ENCODE data around the gene LHFPL2.

- TF ChIP-seq, protein P1, sequence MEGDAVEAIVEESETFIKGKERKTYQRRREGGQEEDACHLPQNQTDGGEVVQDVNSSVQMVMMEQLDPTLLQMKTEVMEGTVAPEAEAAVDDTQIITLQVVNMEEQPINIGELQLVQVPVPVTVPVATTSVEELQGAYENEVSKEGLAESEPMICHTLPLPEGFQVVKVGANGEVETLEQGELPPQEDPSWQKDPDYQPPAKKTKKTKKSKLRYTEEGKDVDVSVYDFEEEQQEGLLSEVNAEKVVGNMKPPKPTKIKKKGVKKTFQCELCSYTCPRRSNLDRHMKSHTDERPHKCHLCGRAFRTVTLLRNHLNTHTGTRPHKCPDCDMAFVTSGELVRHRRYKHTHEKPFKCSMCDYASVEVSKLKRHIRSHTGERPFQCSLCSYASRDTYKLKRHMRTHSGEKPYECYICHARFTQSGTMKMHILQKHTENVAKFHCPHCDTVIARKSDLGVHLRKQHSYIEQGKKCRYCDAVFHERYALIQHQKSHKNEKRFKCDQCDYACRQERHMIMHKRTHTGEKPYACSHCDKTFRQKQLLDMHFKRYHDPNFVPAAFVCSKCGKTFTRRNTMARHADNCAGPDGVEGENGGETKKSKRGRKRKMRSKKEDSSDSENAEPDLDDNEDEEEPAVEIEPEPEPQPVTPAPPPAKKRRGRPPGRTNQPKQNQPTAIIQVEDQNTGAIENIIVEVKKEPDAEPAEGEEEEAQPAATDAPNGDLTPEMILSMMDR (IDR thresholded peaks at IDR 0.05), result no peak
- TF ChIP-seq EZH2 (IDR thresholded peaks at IDR 0.05; ENCODE audit: borderline replicate concordance, insufficient read depth, low read depth, low read length, poor library complexity, severe bottlenecking), result no peak
Measured at GRCh38 chr5:78487846-78488245, 160.7 kb downstream of the LHFPL2 start.
